ENCODE results near the gene FCHSD1.
"Not testable (repeated sequence)": the region's sequence is repeated elsewhere in the genome, so short reads cannot be mapped to it uniquely, and the experiment has no call there.

FCHSD1 gene

DNA sequence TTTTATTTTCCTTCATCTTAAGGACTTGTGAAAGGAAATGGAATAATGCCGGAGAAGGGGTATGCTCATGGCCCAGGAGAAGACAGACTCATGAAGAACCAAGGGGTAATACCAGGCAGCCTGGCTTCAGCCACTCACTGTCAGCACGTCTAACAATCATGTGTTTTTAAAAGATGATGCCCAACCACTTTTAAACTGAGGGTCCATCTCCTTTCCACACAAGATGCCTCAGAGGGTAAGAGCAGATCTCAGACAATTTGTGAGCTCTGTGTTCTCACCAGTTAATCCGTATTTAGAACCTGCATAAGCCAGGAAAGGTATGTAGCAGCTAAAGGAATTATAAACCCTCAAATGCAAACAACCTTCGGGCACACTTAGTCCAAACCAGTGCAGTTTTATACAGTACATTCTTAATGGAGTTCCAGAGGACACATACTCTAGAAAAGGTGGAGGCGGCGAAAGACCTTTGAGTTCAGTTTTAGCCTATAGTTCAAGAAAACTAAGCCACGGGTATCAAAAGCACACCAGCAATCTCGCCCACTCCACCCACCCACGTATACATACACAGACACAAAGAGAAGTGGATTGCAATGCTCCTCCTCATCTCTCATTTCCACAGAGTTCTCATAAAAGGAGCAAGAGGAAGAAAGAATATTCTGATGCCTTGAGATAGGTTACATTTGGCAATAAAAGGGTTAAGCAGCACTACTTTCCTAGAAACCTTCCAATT is 35.1 kb downstream of the FCHSD1 start:
- H3K4me3 ChIP-seq (ENCODE audit: low read length in 2 of 2), result no peak overlapping the region
- H3K27ac ChIP-seq (ENCODE audit: low read length), result no peak overlapping the region
- no peaks in the 10 kb centered on the region for H3K9me3 ChIP-seq (ENCODE audit: control insufficient read depth in 2 of 2, low read length in 2 of 2)
- no peak overlapping the region for H3K9ac ChIP-seq (ENCODE audit: low read length in 2 of 2)
- peaks cover 11% of the 10 kb centered on the region for H3K4me1 ChIP-seq (ENCODE audit: control insufficient read depth, insufficient read depth, low read length)
- no peaks in the 10 kb centered on the region for H3K27me3 ChIP-seq (ENCODE audit: control insufficient read depth in 1 of 2, insufficient read depth in 2 of 2, low read length in 2 of 2)
- H3K36me3 ChIP-seq (ENCODE audit: control insufficient read depth in 2 of 2, insufficient read depth in 2 of 2, low read length in 2 of 2), result peaks cover 1 to 5% of the 10 kb centered on the region in 2 donors

DNA sequence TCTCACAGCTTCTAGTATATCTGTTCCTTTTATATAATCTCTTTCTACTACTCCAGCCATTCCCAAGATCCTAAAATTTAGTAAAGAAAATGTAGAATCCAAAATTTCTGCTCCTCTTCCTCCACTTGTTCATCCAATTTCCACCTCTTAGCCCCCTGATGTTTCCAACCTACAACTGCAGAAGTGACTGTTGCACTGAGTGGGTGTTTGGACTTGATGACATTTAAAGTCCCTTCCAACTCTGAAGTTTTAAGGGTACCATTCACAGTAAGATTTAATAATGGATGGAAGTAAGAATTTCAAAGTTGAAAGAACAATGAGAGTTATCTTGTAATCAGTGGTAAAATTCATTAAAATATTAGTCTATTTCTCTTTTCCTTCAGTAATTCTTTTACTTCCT is 37.9 kb downstream of the FCHSD1 start:
- Histone ChIP-seq H3K36me3 (ENCODE audit: control insufficient read depth in 2 of 2, insufficient read depth in 2 of 2, low read length in 2 of 2) (no peaks in the 10 kb centered on the region), H3K4me1 (ENCODE audit: control insufficient read depth, insufficient read depth, low read length) (peaks cover 7% of the 10 kb centered on the region), H3K9me3 (ENCODE audit: control insufficient read depth in 2 of 2, low read length in 2 of 2) (no peaks in the 10 kb centered on the region), H3K9ac (ENCODE audit: low read length in 2 of 2) (no peak overlapping the region), H3K27ac (ENCODE audit: low read length) (no peak overlapping the region), H3K27me3 (ENCODE audit: control insufficient read depth in 1 of 2, insufficient read depth in 2 of 2, low read length in 2 of 2) (no peaks in the 10 kb centered on the region), H3K4me3 (ENCODE audit: low read length in 2 of 2) (no peak overlapping the region)

DNA sequence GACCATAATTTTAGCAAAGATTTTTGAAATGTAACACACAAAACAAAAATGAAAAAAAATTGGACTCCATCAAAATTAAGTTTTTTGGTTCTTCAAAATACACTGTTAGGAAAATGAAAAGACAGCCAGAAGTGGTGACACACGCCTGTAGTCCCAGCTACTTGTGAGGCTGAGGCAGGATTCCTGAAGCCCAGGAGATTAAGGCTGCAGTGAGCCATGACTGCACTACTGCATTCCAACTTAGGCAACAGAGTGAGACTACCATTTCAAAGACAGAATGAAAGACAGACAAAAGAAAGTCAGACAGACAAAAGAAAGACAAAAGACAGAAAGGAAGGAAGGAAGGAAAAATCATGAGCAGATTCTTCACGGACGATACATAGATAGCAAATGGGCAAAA is 39.9 kb downstream of the FCHSD1 start:
- no peaks in the 10 kb centered on the region for H3K9me3 ChIP-seq (ENCODE audit: control insufficient read depth in 2 of 2, low read length in 2 of 2)
- H3K4me1 ChIP-seq (ENCODE audit: control insufficient read depth, insufficient read depth, low read length), result no peaks in the 10 kb centered on the region
- H3K27ac ChIP-seq (ENCODE audit: low read length), result no peak overlapping the region
- H3K4me3 ChIP-seq (ENCODE audit: low read length in 2 of 2), result no peak overlapping the region
- H3K36me3 ChIP-seq (ENCODE audit: control insufficient read depth in 2 of 2, insufficient read depth in 2 of 2, low read length in 2 of 2), result no peaks in the 10 kb centered on the region
- H3K9ac ChIP-seq (ENCODE audit: low read length in 2 of 2), result no peak overlapping the region
- no peaks in the 10 kb centered on the region for H3K27me3 ChIP-seq (ENCODE audit: control insufficient read depth in 1 of 2, insufficient read depth in 2 of 2, low read length in 2 of 2)

DNA sequence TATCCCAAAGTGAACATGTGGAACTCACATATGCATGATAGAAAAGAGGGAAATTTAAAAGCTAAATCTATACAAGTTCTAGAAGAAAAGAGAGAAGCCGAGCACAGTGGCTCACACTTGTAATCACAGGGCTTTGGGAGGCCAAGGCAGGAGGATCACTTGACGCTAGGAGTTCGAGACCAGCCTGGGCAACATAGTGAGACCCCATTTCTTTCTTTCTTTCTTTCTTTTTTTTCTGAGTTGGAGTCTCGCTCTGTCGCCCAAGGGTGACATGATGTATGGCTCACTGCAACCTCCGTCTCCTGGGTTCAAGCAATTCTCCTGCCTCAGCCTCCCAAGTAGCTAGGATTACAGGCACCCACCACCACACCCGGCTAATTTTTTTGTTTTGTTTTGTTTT is 41.3 kb downstream of the FCHSD1 start:
- H3K9me3 ChIP-seq (ENCODE audit: control insufficient read depth in 2 of 2, low read length in 2 of 2); H3K36me3 ChIP-seq (ENCODE audit: control insufficient read depth in 2 of 2, insufficient read depth in 2 of 2, low read length in 2 of 2); H3K27ac ChIP-seq (ENCODE audit: low read length); H3K4me1 ChIP-seq (ENCODE audit: control insufficient read depth, insufficient read depth, low read length); H3K27me3 ChIP-seq (ENCODE audit: control insufficient read depth in 1 of 2, insufficient read depth in 2 of 2, low read length in 2 of 2); H3K9ac ChIP-seq (ENCODE audit: low read length in 2 of 2); H3K4me3 ChIP-seq (ENCODE audit: low read length in 2 of 2): not testable (repeated sequence)

DNA sequence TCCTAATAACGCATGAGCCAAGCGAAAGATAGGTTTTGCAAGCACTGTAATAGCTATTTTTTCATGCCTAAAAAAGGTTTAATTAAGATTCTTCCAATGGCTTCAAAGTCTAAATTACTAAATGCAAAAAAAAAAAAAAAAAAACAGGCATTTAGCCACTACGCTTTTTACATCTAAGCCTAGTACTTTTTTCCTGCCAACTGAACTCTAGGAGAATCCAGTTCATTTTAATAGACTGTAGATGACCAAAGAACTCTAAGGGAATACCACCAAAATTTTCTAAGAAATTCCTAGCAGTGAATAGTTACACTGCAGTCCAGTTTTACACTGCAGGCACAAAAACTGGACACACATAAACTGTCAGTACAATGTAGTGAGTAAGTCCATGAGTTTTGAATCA is 42.2 kb downstream of the FCHSD1 start:
- no peak overlapping the region for H3K4me3 ChIP-seq (ENCODE audit: low read length in 2 of 2)
- no peaks in the 10 kb centered on the region for H3K27me3 ChIP-seq (ENCODE audit: control insufficient read depth in 1 of 2, insufficient read depth in 2 of 2, low read length in 2 of 2)
- no peaks in the 10 kb centered on the region for H3K9me3 ChIP-seq (ENCODE audit: control insufficient read depth in 2 of 2, low read length in 2 of 2)
- H3K36me3 ChIP-seq (ENCODE audit: control insufficient read depth in 2 of 2, insufficient read depth in 2 of 2, low read length in 2 of 2), result no peaks in the 10 kb centered on the region
- no peak overlapping the region for H3K9ac ChIP-seq (ENCODE audit: low read length in 2 of 2)
- no peak overlapping the region for H3K27ac ChIP-seq (ENCODE audit: low read length)
- H3K4me1 ChIP-seq (ENCODE audit: control insufficient read depth, insufficient read depth, low read length), result no peaks in the 10 kb centered on the region

DNA sequence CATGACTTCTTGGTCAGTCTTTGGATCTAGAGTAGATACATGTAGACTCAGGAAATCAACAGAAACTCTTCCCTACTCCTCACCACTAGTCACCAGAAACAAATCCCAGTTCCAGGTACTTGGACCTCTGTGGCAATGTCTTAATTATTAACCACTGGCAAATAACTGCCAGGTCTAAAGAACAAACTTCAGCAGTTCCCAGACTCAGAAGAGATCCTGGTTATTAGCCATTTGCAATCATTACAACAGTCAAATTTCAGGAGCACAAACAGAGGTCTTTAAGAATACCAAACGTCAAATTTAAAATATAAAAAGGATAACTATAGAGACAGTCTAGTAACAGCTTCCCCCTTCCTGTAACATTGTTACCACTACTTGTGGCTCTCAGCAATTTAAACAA is 42.7 kb downstream of the FCHSD1 start:
- no peak overlapping the region for H3K9ac ChIP-seq (ENCODE audit: low read length in 2 of 2)
- H3K4me3 ChIP-seq (ENCODE audit: low read length in 2 of 2), result no peak overlapping the region
- no peaks in the 10 kb centered on the region for H3K9me3 ChIP-seq (ENCODE audit: control insufficient read depth in 2 of 2, low read length in 2 of 2)
- no peaks in the 10 kb centered on the region for H3K27me3 ChIP-seq (ENCODE audit: control insufficient read depth in 1 of 2, insufficient read depth in 2 of 2, low read length in 2 of 2)
- no peak overlapping the region for H3K27ac ChIP-seq (ENCODE audit: low read length)
- H3K36me3 ChIP-seq (ENCODE audit: control insufficient read depth in 2 of 2, insufficient read depth in 2 of 2, low read length in 2 of 2), result no peaks in the 10 kb centered on the region
- peaks cover 4% of the 10 kb centered on the region for H3K4me1 ChIP-seq (ENCODE audit: control insufficient read depth, insufficient read depth, low read length)

DNA sequence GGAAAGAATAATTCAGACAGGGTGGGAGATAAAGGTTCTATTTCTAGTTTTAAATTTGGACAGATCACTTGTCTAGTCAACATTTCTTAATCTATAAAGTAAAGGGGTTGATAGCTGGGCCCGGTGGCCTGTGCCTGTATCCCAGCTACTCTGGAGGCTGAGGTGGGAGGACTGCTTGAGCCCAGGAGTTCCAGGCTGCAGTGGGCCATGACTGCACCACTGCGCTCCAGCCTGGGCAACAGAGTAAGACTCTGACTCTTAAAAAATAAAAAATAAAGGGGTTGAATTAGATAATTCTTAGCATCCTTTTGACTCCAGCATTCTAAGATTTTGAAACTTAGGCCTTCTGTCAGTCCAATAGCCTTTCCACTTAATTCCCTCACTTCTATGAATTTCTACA is 43.2 kb downstream of the FCHSD1 start:
- no peaks in the 10 kb centered on the region for H3K27me3 ChIP-seq (ENCODE audit: control insufficient read depth in 1 of 2, insufficient read depth in 2 of 2, low read length in 2 of 2)
- no peak overlapping the region for H3K27ac ChIP-seq (ENCODE audit: low read length)
- H3K4me3 ChIP-seq (ENCODE audit: low read length in 2 of 2), result no peak overlapping the region
- no peak overlapping the region for H3K9ac ChIP-seq (ENCODE audit: low read length in 2 of 2)
- H3K9me3 ChIP-seq (ENCODE audit: control insufficient read depth in 2 of 2, low read length in 2 of 2), result no peaks in the 10 kb centered on the region
- no peaks in the 10 kb centered on the region for H3K36me3 ChIP-seq (ENCODE audit: control insufficient read depth in 2 of 2, insufficient read depth in 2 of 2, low read length in 2 of 2)
- peaks cover 4% of the 10 kb centered on the region for H3K4me1 ChIP-seq (ENCODE audit: control insufficient read depth, insufficient read depth, low read length)

DNA sequence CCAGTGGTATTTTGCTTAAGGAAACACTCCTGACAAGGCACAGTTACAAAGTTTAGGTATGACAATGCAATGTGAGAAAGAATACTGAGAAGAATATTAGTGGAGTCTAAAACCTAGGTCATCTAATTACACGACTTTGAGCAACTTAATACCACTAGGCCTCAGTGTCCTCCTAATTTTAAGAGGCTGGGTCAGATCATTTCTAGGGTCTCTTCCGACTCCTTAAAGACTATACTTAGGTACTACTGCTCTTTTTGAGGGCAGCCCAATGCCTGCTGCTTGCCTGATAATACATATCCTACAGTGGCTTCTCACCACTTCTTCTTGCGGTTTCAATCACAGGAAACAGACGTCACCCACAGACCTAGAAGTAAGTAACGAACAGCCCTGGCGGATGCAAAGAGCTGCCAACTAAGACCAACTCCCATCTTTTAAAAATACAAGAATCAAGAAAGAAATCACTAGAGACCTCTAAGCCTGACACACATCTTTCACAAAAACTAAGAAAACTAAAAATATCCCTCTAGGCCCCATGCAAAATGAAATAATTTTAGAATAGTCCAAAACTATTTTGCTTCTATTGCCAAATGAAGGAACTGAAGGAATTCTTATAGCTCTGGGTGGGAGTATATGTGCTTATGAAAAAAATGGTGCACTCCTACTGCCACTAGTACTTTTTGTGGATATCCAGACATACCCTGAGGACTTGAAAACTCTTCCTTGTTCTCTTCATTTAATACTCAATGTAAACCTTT is 45.5 kb downstream of the FCHSD1 start:
- Histone ChIP-seq H3K36me3 (ENCODE audit: control insufficient read depth in 2 of 2, insufficient read depth in 2 of 2, low read length in 2 of 2) (no peaks in the 10 kb centered on the region), H3K27me3 (ENCODE audit: control insufficient read depth in 1 of 2, insufficient read depth in 2 of 2, low read length in 2 of 2) (no peaks in the 10 kb centered on the region), H3K9me3 (ENCODE audit: control insufficient read depth in 2 of 2, low read length in 2 of 2) (no peaks in the 10 kb centered on the region), H3K9ac (ENCODE audit: low read length in 2 of 2) (no peak overlapping the region), H3K27ac (ENCODE audit: low read length) (no peak overlapping the region), H3K4me1 (ENCODE audit: control insufficient read depth, insufficient read depth, low read length) (peaks cover 4% of the 10 kb centered on the region), H3K4me3 (ENCODE audit: low read length in 2 of 2) (no peak overlapping the region)

DNA sequence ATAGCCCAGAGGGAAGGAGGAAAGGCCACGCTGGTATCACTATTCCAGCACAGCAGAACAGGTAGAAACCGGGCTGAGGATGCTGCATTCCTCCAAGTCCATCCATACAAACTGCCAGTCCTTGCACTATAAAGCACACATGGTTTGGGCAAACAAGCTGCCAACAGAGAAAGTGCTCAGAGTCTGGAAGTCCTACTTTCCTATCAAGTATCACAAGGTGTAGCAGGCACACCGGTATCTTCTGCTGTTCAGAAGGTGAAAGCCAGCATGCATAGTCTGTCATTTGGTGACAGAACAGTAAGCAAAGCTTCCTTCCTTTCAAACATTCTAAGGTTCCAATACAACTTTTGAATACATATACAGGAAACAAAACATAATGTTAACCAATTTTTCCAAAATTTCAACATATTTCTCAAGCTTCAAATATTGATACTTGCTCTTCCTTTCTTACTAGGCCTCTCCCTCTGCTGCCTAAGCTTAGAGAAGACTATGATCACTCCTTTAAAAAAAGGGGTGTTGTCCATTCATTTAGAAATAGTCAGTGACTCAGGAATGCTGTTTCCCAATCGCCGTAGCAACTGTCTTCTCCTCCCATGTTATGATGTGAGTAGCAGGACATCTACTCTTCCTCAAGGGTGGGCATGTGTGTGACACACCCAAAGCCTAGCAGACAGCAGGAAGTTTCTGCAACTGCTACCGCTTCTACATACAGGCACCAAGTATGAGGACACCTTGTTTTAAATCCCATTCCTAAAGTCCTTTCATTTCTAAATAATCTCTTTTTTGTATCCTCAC is 47.1 kb downstream of the FCHSD1 start:
- Histone ChIP-seq H3K27ac (ENCODE audit: low read length) (no peak overlapping the region), H3K27me3 (ENCODE audit: control insufficient read depth in 1 of 2, insufficient read depth in 2 of 2, low read length in 2 of 2) (no peaks in the 10 kb centered on the region), H3K4me1 (ENCODE audit: control insufficient read depth, insufficient read depth, low read length) (peaks cover 9% of the 10 kb centered on the region), H3K9ac (ENCODE audit: low read length in 2 of 2) (peak overlapping the region in 1 of 2 donors; percentile 15), H3K4me3 (ENCODE audit: low read length in 2 of 2) (no peak overlapping the region), H3K36me3 (ENCODE audit: control insufficient read depth in 2 of 2, insufficient read depth in 2 of 2, low read length in 2 of 2) (no peaks in the 10 kb centered on the region), H3K9me3 (ENCODE audit: control insufficient read depth in 2 of 2, low read length in 2 of 2) (no peaks in the 10 kb centered on the region)

DNA sequence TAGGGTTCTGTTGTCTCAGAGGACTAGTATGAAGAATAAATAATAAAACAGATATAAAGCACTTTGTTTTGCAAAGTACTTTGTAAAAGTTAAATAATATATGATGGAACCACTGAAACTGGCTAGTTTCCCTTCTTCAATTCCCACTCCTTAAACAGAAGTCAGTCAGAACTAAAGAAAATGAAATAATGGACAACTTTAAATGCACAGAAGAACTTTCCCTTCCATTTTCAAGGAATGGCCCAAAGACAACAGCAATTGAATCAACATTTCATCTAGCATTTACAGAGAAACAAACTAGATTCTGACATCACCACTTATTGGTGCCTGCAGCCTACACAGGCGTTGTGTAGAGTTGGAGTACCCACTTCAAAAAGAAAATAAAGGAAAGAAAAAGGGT is 48.6 kb downstream of the FCHSD1 start:
- no peak overlapping the region for H3K9ac ChIP-seq (ENCODE audit: low read length in 2 of 2)
- peaks cover 9% of the 10 kb centered on the region for H3K4me1 ChIP-seq (ENCODE audit: control insufficient read depth, insufficient read depth, low read length)
- no peaks in the 10 kb centered on the region for H3K27me3 ChIP-seq (ENCODE audit: control insufficient read depth in 1 of 2, insufficient read depth in 2 of 2, low read length in 2 of 2)
- no peak overlapping the region for H3K4me3 ChIP-seq (ENCODE audit: low read length in 2 of 2)
- H3K36me3 ChIP-seq (ENCODE audit: control insufficient read depth in 2 of 2, insufficient read depth in 2 of 2, low read length in 2 of 2), result no peaks in the 10 kb centered on the region
- no peaks in the 10 kb centered on the region for H3K9me3 ChIP-seq (ENCODE audit: control insufficient read depth in 2 of 2, low read length in 2 of 2)
- H3K27ac ChIP-seq (ENCODE audit: low read length), result no peak overlapping the region
